Neural cell (in vitro differentiated cells): ENCODE measurements around the gene MPO.

ENCODE experiments used
- EP300 ChIP-seq: fragments of 450-650 bp; conservative IDR thresholded peaks from 2 replicates; pipeline ENCODE4 v1.6.1; 2014; ENCODE audit warnings: antibody characterized with exemption, mild to moderate bottlenecking, moderate library complexity; ENCODE audit not compliant: poor library complexity, severe bottlenecking
- EZH2 ChIP-seq: fragments of 200-600, 300-800 bp; shearing (Covaris generic), sonication (generic); IDR thresholded peaks from 2 replicates; pipeline ENCODE4 v1.6.1; 2014; ENCODE audit warnings: antibody characterized with exemption, low read length, borderline replicate concordance, mild to moderate bottlenecking; ENCODE audit not compliant: insufficient read depth, poor library complexity, severe bottlenecking
- RAD21 ChIP-seq: fragments of 450-650 bp; conservative IDR thresholded peaks from 2 replicates; pipeline ENCODE4 v1.6.1; 2014; ENCODE audit warnings: antibody characterized with exemption, mild to moderate bottlenecking, moderate library complexity
- SMC3 ChIP-seq: fragments of 450-650 bp; conservative IDR thresholded peaks from 2 replicates; pipeline ENCODE4 v1.6.1; 2014; ENCODE audit warnings: antibody characterized with exemption, mild to moderate bottlenecking, moderate library complexity; ENCODE audit not compliant: poor library complexity
- TF ChIP-seq, protein P1 (sequence below): fragments of 450-650 bp; IDR thresholded peaks from 2 replicates; pipeline ENCODE4 v1.5.1; 2014; ENCODE audit warnings: antibody characterized with exemption, mild to moderate bottlenecking, moderate library complexity; ENCODE audit not compliant: poor library complexity, severe bottlenecking
- TF ChIP-seq, protein P2 (sequence below): IDR thresholded peaks from 2 replicates; pipeline ENCODE4 v1.6.1; 2012; ENCODE audit warnings: borderline replicate concordance

DNA sequence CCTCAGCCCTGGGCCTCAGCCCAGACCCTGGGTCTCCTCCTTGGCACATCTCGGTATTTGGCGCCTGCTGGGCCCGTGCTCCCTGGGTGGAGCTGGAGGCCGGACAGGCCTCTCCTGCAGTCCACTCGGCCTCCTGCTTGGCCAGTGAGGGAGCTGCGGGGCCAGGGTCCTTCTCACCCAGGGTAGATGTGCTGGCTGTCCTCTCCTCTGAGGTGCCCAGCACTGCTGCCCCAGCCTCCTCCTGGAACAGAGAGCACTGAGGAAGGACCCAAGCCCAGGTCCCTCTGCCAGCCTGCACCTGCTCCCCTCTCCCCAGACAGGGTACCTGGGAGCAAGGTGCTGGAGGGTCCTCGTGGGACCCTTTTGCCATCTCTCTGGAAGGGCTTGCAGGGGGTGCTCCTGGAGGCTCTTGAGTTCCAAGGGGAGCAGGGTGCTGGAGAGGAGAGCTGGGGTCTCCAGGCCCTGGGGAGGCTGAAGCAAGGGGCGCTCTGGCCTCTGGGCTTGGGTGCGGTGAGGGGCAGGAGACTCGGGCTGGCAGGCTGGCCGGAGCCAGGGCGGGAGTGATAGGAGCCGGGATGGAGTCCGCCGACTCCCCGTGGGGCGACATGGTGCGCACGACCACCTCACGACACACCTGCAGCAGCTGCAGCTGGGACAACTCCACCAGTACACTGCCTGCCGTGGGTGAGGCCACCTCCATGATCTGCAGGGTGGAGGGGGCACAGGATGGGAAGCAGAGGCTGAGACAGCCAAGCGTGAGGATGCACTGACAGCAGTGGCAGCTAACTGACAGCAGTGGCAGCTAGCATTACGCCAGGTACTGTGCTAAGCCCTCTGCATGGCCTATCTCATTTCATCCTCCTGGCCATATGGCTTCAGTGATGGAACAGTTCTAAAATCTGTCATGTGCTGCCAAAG, 30.0 kb upstream of the MPO start:
- TF ChIP-seq, protein P1, sequence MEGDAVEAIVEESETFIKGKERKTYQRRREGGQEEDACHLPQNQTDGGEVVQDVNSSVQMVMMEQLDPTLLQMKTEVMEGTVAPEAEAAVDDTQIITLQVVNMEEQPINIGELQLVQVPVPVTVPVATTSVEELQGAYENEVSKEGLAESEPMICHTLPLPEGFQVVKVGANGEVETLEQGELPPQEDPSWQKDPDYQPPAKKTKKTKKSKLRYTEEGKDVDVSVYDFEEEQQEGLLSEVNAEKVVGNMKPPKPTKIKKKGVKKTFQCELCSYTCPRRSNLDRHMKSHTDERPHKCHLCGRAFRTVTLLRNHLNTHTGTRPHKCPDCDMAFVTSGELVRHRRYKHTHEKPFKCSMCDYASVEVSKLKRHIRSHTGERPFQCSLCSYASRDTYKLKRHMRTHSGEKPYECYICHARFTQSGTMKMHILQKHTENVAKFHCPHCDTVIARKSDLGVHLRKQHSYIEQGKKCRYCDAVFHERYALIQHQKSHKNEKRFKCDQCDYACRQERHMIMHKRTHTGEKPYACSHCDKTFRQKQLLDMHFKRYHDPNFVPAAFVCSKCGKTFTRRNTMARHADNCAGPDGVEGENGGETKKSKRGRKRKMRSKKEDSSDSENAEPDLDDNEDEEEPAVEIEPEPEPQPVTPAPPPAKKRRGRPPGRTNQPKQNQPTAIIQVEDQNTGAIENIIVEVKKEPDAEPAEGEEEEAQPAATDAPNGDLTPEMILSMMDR = no peak
- TF ChIP-seq RAD21 (no peak), EZH2 (no peak), EP300 (no peak), SMC3 (no peak)
- TF ChIP-seq, protein P2, sequence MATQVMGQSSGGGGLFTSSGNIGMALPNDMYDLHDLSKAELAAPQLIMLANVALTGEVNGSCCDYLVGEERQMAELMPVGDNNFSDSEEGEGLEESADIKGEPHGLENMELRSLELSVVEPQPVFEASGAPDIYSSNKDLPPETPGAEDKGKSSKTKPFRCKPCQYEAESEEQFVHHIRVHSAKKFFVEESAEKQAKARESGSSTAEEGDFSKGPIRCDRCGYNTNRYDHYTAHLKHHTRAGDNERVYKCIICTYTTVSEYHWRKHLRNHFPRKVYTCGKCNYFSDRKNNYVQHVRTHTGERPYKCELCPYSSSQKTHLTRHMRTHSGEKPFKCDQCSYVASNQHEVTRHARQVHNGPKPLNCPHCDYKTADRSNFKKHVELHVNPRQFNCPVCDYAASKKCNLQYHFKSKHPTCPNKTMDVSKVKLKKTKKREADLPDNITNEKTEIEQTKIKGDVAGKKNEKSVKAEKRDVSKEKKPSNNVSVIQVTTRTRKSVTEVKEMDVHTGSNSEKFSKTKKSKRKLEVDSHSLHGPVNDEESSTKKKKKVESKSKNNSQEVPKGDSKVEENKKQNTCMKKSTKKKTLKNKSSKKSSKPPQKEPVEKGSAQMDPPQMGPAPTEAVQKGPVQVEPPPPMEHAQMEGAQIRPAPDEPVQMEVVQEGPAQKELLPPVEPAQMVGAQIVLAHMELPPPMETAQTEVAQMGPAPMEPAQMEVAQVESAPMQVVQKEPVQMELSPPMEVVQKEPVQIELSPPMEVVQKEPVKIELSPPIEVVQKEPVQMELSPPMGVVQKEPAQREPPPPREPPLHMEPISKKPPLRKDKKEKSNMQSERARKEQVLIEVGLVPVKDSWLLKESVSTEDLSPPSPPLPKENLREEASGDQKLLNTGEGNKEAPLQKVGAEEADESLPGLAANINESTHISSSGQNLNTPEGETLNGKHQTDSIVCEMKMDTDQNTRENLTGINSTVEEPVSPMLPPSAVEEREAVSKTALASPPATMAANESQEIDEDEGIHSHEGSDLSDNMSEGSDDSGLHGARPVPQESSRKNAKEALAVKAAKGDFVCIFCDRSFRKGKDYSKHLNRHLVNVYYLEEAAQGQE = no peak
